Tibial nerve (tissue), 4 donors: ENCODE data around the gene KRTAP1-5.

Experiments used
- CTCF ChIP-seq, 5 experiments: fragments of 200-600 bp in 3 of 5; fragments of 450-650 bp in 2 of 5; sonication (generic) in 3 of 5; IDR thresholded peaks; one replicate each; pipeline ENCODE4 v1.5.1; 2016 to 2019; ENCODE audit warnings: antibody characterized with exemption in 5 of 5, mild to moderate bottlenecking in 3 of 5, moderate library complexity in 2 of 5
- EP300 ChIP-seq, 2 donors: sonication (generic); formaldehyde crosslinking; IDR thresholded peaks; one replicate each; pipeline ENCODE4 v1.6.1; 2017; ENCODE audit warnings: antibody characterized with exemption in 2 of 2, mild to moderate bottlenecking in 1 of 2
- POLR2A ChIP-seq, 2 donors: fragments of 450-650 bp; IDR thresholded peaks; one replicate each; pipeline ENCODE4 v1.6.1; 2017; ENCODE audit warnings: antibody characterized with exemption in 2 of 2, mild to moderate bottlenecking in 2 of 2, moderate library complexity in 2 of 2

GRCh38 chr17:41013606-41014005 is 13.4 kb downstream of the KRTAP1-5 start:
- TF ChIP-seq CTCF (IDR thresholded peaks at IDR 0.05) (no peak), POLR2A (IDR thresholded peaks at IDR 0.05) (no peak), EP300 (IDR thresholded peaks at IDR 0.05) (no peak)
